Hepatocyte (in vitro differentiated cells): ENCODE results near the gene STEAP2. TPM values are rescaled to one million over a fixed set of nuclear protein-coding genes. Genes with fewer than 3 reads are reported as not detected.
A peak's percentile ranks its signal among the peaks of the same experiment; 100 is the strongest.

Experiments used
- DNase-seq: peaks from one replicate; pipeline ENCODE4 v3.0.0-alpha.2; 2016; ENCODE audit warnings: low spot score
- H2AFZ ChIP-seq: fragments of 200-600 bp; sonication (generic); 2 replicates; pipeline ENCODE4 v1.6.0; 2016; ENCODE audit warnings: antibody characterized with exemption, mild to moderate bottlenecking
- H3K27ac ChIP-seq: fragments of 200-600 bp; sonication (generic); 2 replicates; pipeline ENCODE4 v1.5.1; 2016; ENCODE audit warnings: mild to moderate bottlenecking
- H3K27me3 ChIP-seq: fragments of 200-600 bp; sonication (generic); 2 replicates; pipeline ENCODE4 v1.6.1; 2016
- H3K36me3 ChIP-seq: fragments of 200-600 bp; sonication (generic); replicated peaks from 2 replicates; pipeline ENCODE4 v1.5.1; 2016; ENCODE audit warnings: low read depth; ENCODE audit not compliant: insufficient read depth
- H3K4me1 ChIP-seq: fragments of 200-600 bp; sonication (generic); 2 replicates; pipeline ENCODE4 v1.5.1; 2016; ENCODE audit warnings: mild to moderate bottlenecking, moderate library complexity; ENCODE audit not compliant: insufficient read depth
- H3K4me2 ChIP-seq: fragments of 200-600 bp; sonication (generic); 2 replicates; pipeline ENCODE4 v1.6.0; 2016
- H3K4me3 ChIP-seq: fragments of 200-600 bp; sonication (generic); 2 replicates; pipeline ENCODE4 v1.5.1; 2016; ENCODE audit warnings: mild to moderate bottlenecking
- H3K79me2 ChIP-seq: fragments of 200-600 bp; sonication (generic); 2 replicates; pipeline ENCODE4 v1.6.0; 2017; ENCODE audit warnings: mild to moderate bottlenecking
- H3K9me2 ChIP-seq: fragments of 200-600 bp; sonication (generic); replicated peaks from 2 replicates; pipeline ENCODE4 v1.6.0; 2017; ENCODE audit warnings: mild to moderate bottlenecking; ENCODE audit not compliant: insufficient read depth
- H3K9me3 ChIP-seq: fragments of 200-600 bp; sonication (generic); 2 replicates; pipeline ENCODE4 v1.5.1; 2016; ENCODE audit warnings: low read depth, mild to moderate bottlenecking
- H4K20me1 ChIP-seq: fragments of 200-600 bp; sonication (generic); 2 replicates; pipeline ENCODE4 v1.6.0; 2016; ENCODE audit warnings: mild to moderate bottlenecking; ENCODE audit not compliant: insufficient read depth, poor library complexity, severe bottlenecking
- CTCF ChIP-seq: fragments of 200-600 bp; sonication (generic); IDR thresholded peaks from 2 replicates; pipeline ENCODE4 v1.5.1; 2016; ENCODE audit warnings: antibody characterized with exemption, mild to moderate bottlenecking; ENCODE audit not compliant: poor library complexity
- EZH2 ChIP-seq: fragments of 200-600 bp; sonication (generic); IDR thresholded peaks from 2 replicates; pipeline ENCODE4 v1.6.1; 2016; ENCODE audit warnings: antibody characterized with exemption, mild to moderate bottlenecking, borderline replicate concordance
- EZH2phosphoT487 ChIP-seq: fragments of 200-600 bp; sonication (generic); IDR thresholded peaks from one replicate; pipeline ENCODE4 v1.6.1; 2018; ENCODE audit warnings: antibody characterized with exemption, mild to moderate bottlenecking, low read depth, moderate library complexity; ENCODE audit not compliant: unreplicated experiment, severe bottlenecking
- WGBS: methylation state at CpG from one replicate; pipeline ENCODE4 v1.1.6; 2016; ENCODE audit warnings: low lambda C conversion rate; ENCODE audit errors: missing lambda C conversion rate; 5-methylcytosine and 5-hydroxymethylcytosine counted together
- polyA plus RNA-seq: library from polyadenylated mRNA; unstranded; fragments of >200 nt; fragmentation: Nextera tagmentation; extraction: Ambion mirVana; gene quantifications from 2 replicates; pipeline ENCODE4 v1.2.1, GENCODE V29; 2016
- total RNA-seq: library from RNA; depleted of rRNA; stranded (reverse); fragments of >200 nt; gene quantifications from 2 replicates; pipeline ENCODE4 v1.2.3, GENCODE V29; 2014

STEAP2 gene
- 8.3 and 9.3 TPM in 2 replicates for total RNA-seq
- 2.4 and 3.4 TPM in 2 replicates for polyA plus RNA-seq

GRCh38 chr7:90211391-90212148 lies at the start of gene STEAP2:
Gene STEAP2 (plus strand): TSS chr7:90211740. CDS start chr7:90225083, 13,343 bp downstream.
- Histone ChIP-seq H3K4me3 (peak within 1 kb of the TSS; percentile 77), H3K79me2 (peaks cover 9% of the 10 kb centered on the region), H3K27ac (peak within 1 kb of the TSS; percentile 91), H3K27me3 (no peaks in the 10 kb centered on the region), H4K20me1 (no peaks in the 10 kb centered on the region), H3K36me3 (no peaks in the 10 kb centered on the region), H3K4me1 (peaks cover 8% of the 10 kb centered on the region), H3K9me2 (no peaks in the 10 kb centered on the region), H2AFZ (peak within 1 kb of the TSS; percentile 92), H3K9me3 (no peaks in the 10 kb centered on the region), H3K4me2 (peak within 1 kb of the TSS; percentile 90)
- DNase-seq = peak; percentile 95
- no peak for TF ChIP-seq EZH2
- no peak for TF ChIP-seq EZH2phosphoT487
- peak; percentile 61 for TF ChIP-seq CTCF
- WGBS = under 1% methylated on average over 54 of the region's 73 CpGs

GRCh38 chr7:90163534-90163933 lies 48.0 kb upstream of the STEAP2 start:
- no peak overlapping the region for H3K4me2 ChIP-seq
- H3K27me3 ChIP-seq = no peaks in the 10 kb centered on the region
- WGBS = 88% methylated on average over 5 of the region's 5 CpGs
- H3K36me3 ChIP-seq = no peaks in the 10 kb centered on the region
- no peak overlapping the region for H2AFZ ChIP-seq
- no peaks in the 10 kb centered on the region for H3K9me3 ChIP-seq
- no peaks in the 10 kb centered on the region for H3K9me2 ChIP-seq
- DNase-seq = no peak
- TF ChIP-seq CTCF = no peak
- TF ChIP-seq EZH2 = no peak
- TF ChIP-seq EZH2phosphoT487 = no peak
- no peaks in the 10 kb centered on the region for H3K79me2 ChIP-seq
- H3K4me3 ChIP-seq = no peak overlapping the region
- no peaks in the 10 kb centered on the region for H3K4me1 ChIP-seq
- H3K27ac ChIP-seq = no peak overlapping the region
- no peaks in the 10 kb centered on the region for H4K20me1 ChIP-seq

- H3K36me3 ChIP-seq = no peaks in the 10 kb centered on the region
- no peak overlapping the region for H2AFZ ChIP-seq
- DNase-seq = peak; percentile 10
- H3K4me3 ChIP-seq = no peak overlapping the region
- no peaks in the 10 kb centered on the region for H3K27me3 ChIP-seq
- H3K9me2 ChIP-seq = no peaks in the 10 kb centered on the region
- H4K20me1 ChIP-seq = no peaks in the 10 kb centered on the region
- H3K27ac ChIP-seq = no peak overlapping the region
- H3K4me1 ChIP-seq = no peaks in the 10 kb centered on the region
- 80% methylated on average over 2 of the region's 2 CpGs for WGBS
- H3K79me2 ChIP-seq = no peaks in the 10 kb centered on the region
- no peaks in the 10 kb centered on the region for H3K9me3 ChIP-seq
- no peak overlapping the region for H3K4me2 ChIP-seq
- no peak for TF ChIP-seq CTCF
Observed at GRCh38 chr7:90165724-90166123, 45.8 kb upstream of the STEAP2 start.
